Peyer's patch (tissue), 4 donors: ENCODE results near the gene LRGUK. TPM values are rescaled to one million over a fixed set of nuclear protein-coding genes. Genes with fewer than 3 reads are reported as not detected.

Source experiments
- DNase-seq, 3 donors: peaks; one replicate each; pipeline ENCODE4 v3.0.0-alpha.2; 2017 to 2019
- H3K27ac ChIP-seq, 4 donors: fragments of 200-600 bp; sonication (generic); one replicate each; pipeline ENCODE4 v1.5.1; 2016 to 2019
- H3K27me3 ChIP-seq, 2 donors: fragments of 200-600 bp; sonication (generic); one replicate each; pipeline ENCODE4 v1.5.1; 2019
- H3K36me3 ChIP-seq, 3 donors: fragments of 200-600 bp; sonication (generic); one replicate each; pipeline ENCODE4 v1.5.1; 2016 to 2019
- H3K4me1 ChIP-seq, 4 donors: fragments of 200-600 bp; sonication (generic); one replicate each; pipeline ENCODE4 v1.5.1; 2016 to 2019
- H3K4me3 ChIP-seq, 4 donors: fragments of 200-600 bp; sonication (generic); 1 replicate in 3 of 4; 2 replicates in 1 of 4; pipeline ENCODE4 v1.5.1; 2016 to 2019; ENCODE audit warnings: mild to moderate bottlenecking in 1 of 4
- H3K9me3 ChIP-seq, 4 donors: fragments of 200-600 bp; sonication (generic); one replicate each; pipeline ENCODE4 v1.5.1; 2016 to 2019; ENCODE audit warnings: mild to moderate bottlenecking in 1 of 4
- POLR2A ChIP-seq, 2 donors: fragments of 450-650 bp; IDR thresholded peaks; one replicate each; pipeline ENCODE4 v1.5.1; 2017; ENCODE audit warnings: antibody characterized with exemption in 2 of 2, mild to moderate bottlenecking in 2 of 2, moderate library complexity in 2 of 2
- total RNA-seq, 4 donors: library from RNA; depleted of rRNA; stranded (reverse); fragments of >200 nt; gene quantifications; one replicate each; pipeline ENCODE4 v1.1.0, GENCODE V29; 2016
- TF ChIP-seq, protein P1 (sequence below), 6 experiments: fragments of 450-650 bp in 4 of 6; fragments of 200-600 bp in 2 of 6; sonication (generic) in 1 of 6; IDR thresholded peaks; one replicate each; pipeline ENCODE4 v1.5.1; 2017 to 2019; ENCODE audit warnings: antibody characterized with exemption in 6 of 6, mild to moderate bottlenecking in 3 of 6, moderate library complexity in 1 of 6

Gene LRGUK
- total RNA-seq, 4 donors from 2014 or later: 0.40 to 3.3 (median 1.0) TPM

DNA sequence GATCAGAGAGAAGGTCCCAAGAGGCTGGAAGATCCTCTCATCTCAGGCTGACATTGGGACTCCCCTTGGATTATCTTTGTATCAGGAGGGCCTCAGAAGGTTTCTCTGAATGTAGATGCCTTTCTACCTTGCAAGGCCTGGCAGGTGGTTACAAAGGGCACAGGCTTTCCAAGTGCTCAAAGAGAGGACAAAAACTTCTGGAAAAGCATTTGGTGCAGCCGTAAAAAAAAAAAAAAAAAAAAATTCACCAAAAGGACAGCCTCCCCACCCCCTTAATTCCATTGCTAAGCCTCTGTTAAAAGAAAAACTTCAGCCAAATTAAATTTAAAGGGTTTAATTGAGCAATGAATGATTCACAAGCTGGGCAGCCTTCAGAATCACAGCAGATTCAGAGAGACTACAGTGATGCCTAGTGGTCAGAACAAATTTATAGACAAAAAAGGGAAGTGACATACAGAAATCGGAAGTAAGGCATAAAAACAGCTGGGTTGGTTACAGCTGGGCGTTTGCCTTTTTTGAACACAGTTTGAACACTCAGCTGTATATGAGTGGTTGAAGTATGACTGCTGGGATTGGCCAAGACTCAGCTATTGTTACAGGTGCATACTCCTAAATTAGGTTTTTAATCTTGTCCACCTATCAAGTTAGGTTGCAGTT, 42.5 kb upstream of the LRGUK start:
- no peak overlapping the region for H3K27ac ChIP-seq
- H3K27me3 ChIP-seq: no peaks in the 10 kb centered on the region
- no peak for TF ChIP-seq POLR2A (IDR thresholded peaks at IDR 0.05)
- TF ChIP-seq, protein P1, sequence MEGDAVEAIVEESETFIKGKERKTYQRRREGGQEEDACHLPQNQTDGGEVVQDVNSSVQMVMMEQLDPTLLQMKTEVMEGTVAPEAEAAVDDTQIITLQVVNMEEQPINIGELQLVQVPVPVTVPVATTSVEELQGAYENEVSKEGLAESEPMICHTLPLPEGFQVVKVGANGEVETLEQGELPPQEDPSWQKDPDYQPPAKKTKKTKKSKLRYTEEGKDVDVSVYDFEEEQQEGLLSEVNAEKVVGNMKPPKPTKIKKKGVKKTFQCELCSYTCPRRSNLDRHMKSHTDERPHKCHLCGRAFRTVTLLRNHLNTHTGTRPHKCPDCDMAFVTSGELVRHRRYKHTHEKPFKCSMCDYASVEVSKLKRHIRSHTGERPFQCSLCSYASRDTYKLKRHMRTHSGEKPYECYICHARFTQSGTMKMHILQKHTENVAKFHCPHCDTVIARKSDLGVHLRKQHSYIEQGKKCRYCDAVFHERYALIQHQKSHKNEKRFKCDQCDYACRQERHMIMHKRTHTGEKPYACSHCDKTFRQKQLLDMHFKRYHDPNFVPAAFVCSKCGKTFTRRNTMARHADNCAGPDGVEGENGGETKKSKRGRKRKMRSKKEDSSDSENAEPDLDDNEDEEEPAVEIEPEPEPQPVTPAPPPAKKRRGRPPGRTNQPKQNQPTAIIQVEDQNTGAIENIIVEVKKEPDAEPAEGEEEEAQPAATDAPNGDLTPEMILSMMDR (IDR thresholded peaks at IDR 0.05): no peak
- peaks cover 0 to 8% (median 0%) of the 10 kb centered on the region in 4 donors for H3K9me3 ChIP-seq
- H3K4me1 ChIP-seq: no peaks in the 10 kb centered on the region
- H3K4me3 ChIP-seq: no peak overlapping the region
- DNase-seq: no peak
- H3K36me3 ChIP-seq: no peaks in the 10 kb centered on the region

DNA sequence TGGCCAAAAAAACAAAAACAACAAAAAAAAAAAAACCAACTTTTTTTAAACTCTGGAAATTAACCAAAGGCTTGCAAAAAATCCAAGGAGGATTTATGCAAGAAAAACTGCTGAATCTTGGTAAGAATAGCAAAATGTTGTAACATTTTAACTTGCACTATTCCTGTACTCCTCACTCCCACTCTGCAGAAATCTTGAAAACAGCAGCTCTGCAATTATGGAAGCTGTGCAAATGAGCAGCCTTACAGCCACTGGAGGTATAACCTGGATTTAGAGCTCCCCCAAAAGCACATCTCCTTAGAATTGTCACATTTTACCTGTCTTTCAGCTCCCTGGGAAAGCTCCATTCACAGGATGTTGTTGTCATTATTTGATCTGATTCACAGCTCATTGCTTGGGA, 41.8 kb upstream of the LRGUK start:
- H3K27me3 ChIP-seq: no peaks in the 10 kb centered on the region
- no peaks in the 10 kb centered on the region for H3K4me1 ChIP-seq
- no peak overlapping the region for H3K4me3 ChIP-seq
- no peak for TF ChIP-seq POLR2A (IDR thresholded peaks at IDR 0.05)
- TF ChIP-seq, protein P1 (IDR thresholded peaks at IDR 0.05): no peak
- no peak overlapping the region for H3K27ac ChIP-seq
- H3K9me3 ChIP-seq: peaks cover 0 to 8% (median 0%) of the 10 kb centered on the region in 4 donors
- no peak for DNase-seq
- H3K36me3 ChIP-seq: no peaks in the 10 kb centered on the region

DNA sequence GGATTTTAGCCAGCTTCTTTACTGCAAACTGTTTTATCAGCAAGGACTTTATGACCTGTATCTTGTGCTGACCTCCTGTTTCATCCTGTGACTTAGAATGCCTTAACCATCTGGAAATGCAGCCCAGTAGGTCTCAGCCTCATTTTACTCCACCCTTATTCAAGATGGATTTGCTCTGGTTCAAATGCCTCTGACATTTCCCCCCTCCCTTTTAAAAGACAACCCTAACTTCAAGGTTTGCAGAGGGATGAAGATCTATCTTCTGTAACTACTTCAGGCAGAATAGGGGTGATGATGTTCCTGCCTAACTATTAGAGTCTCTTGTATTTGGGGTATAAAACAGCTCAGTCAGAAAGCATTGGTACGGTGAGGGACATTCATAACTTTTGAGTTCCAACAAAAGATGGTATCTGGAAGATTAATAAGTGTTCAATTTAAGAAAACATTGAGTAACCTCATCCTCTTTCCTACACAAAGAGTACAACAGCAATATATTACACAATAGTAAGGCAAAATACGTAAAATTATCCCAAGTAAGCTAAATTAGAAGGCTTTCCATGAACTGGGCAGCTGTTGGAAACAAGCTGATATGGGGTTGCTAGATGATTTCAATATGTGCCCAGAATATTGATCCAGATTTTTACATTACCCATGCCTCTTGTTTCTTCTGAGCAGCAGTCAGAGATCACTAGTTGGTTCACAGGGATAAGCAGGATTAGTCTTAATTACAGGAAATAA, 40.0 kb upstream of the LRGUK start:
- Histone ChIP-seq H3K9me3 (peaks cover 0 to 8% (median 0%) of the 10 kb centered on the region in 4 donors), H3K27ac (no peak overlapping the region), H3K36me3 (no peaks in the 10 kb centered on the region), H3K27me3 (no peaks in the 10 kb centered on the region), H3K4me3 (no peak overlapping the region), H3K4me1 (no peaks in the 10 kb centered on the region)
- TF ChIP-seq, protein P1 (IDR thresholded peaks at IDR 0.05): no peak
- TF ChIP-seq POLR2A (IDR thresholded peaks at IDR 0.05): no peak
- no peak for DNase-seq

DNA sequence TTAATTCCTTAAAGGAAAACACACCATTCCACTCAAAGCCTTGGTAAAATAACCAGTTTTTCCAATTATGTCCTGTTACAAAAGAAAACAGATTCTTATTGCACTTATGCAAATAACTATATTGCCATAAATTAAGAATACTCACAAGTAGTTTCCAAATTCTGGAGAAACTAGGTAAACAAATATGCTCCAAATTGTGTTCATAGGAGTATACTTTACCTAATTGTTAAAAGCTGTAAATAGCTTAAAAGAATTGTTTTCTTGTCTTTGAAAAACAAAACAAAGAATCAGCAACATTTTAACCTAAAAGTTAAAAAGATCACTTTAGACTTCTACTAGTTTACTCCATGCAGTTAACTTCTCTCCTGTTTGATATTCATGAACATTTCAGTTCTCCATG, 38.9 kb upstream of the LRGUK start:
- Histone ChIP-seq H3K27ac (no peak overlapping the region), H3K4me1 (no peaks in the 10 kb centered on the region), H3K9me3 (peaks cover 0 to 8% (median 0%) of the 10 kb centered on the region in 4 donors), H3K27me3 (no peaks in the 10 kb centered on the region), H3K4me3 (no peak overlapping the region), H3K36me3 (no peaks in the 10 kb centered on the region)
- TF ChIP-seq, protein P1 (IDR thresholded peaks at IDR 0.05): no peak
- no peak for TF ChIP-seq POLR2A (IDR thresholded peaks at IDR 0.05)
- no peak for DNase-seq

DNA sequence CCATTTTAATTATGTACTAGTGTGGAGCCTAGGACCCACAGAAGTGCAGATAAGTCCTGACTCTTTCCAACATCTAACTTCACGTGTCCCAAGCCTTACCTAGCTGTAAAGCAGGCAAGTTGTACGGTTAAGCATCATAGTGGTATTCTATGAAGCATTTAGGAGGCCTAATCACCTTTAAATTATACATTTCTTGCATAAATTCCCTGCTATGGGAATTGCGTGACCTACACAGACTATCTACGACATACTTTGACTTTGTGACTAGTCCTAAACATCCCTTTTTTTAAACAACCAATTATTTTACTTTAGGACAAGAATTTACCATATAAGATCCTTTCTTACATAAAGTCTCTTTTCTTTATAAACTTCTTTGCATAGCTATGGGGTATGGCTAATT, 37.7 kb upstream of the LRGUK start:
- Histone ChIP-seq H3K27ac (no peak overlapping the region), H3K36me3 (no peaks in the 10 kb centered on the region), H3K4me3 (no peak overlapping the region), H3K4me1 (no peaks in the 10 kb centered on the region), H3K9me3 (peaks cover 0 to 8% (median 0%) of the 10 kb centered on the region in 4 donors), H3K27me3 (no peaks in the 10 kb centered on the region)
- DNase-seq: no peak
- TF ChIP-seq POLR2A (IDR thresholded peaks at IDR 0.05): no peak
- TF ChIP-seq, protein P1 (IDR thresholded peaks at IDR 0.05): no peak
